ENCODE results near the gene PCDHA11.
"Not testable (repeated sequence)": the region's sequence is repeated elsewhere in the genome, so short reads cannot be mapped to it uniquely, and the experiment has no call there.

The PCDHA11 gene, protein sequence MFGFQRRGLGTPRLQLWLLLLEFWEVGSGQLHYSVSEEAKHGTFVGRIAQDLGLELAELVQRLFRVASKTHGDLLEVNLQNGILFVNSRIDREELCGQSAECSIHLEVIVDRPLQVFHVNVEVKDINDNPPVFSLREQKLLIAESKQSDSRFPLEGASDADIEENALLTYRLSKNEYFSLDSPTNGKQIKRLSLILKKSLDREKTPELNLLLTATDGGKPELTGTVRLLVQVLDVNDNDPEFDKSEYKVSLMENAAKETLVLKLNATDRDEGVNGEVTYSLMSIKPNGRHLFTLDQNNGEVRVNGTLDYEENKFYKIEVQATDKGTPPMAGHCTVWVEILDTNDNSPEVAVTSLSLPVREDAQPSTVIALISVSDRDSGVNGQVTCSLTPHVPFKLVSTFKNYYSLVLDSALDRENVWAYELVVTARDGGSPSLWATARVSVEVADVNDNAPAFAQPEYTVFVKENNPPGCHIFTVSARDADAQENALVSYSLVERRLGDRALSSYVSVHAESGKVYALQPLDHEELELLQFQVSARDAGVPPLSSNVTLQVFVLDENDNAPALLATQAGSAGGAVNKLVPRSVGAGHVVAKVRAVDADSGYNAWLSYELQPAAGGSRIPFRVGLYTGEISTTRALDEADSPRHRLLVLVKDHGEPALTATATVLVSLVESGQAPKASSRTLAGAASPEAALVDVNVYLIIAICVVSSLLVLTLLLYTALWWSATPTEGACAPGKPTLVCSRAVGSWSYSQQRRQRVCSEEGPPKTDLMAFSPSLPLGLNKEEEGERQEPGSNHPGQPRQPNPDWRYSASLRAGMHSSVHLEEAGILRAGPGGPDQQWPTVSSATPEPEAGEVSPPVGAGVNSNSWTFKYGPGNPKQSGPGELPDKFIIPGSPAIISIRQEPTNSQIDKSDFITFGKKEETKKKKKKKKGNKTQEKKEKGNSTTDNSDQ

DNA sequence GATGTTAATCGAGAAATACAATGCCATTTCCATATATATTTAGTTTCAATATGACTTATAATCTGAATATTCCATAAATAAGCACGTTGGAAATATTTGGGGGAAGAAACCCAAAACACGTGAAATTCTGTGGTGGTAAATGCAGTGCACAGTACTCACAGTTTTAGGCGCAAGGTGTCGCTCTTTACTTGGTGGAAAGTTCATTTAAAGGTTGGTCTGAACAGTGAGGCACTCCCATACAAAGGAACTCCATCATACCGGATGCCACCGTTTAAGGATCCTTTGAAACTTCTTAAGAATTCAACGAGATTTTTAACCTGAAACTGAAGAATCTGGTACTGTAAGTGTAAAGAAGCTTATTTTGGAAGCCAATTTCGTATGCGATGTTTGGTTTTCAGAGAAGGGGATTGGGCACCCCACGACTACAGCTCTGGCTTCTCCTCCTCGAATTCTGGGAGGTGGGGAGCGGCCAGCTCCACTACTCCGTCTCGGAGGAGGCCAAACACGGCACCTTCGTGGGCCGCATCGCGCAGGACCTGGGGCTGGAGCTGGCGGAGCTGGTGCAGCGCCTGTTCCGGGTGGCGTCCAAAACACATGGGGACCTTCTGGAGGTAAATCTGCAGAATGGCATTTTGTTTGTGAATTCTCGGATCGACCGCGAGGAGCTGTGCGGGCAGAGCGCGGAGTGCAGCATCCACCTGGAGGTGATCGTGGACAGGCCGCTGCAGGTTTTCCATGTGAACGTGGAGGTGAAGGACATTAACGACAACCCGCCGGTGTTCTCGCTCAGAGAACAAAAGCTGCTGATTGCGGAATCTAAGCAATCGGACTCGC lies at the start of gene PCDHA11:
Gene PCDHA11 (plus strand): TSS at position 237 of the 834 bp plus-strand sequence. CDS start 147 bp downstream, at position 384.
- DNase-seq (ENCODE audit: low spot score) = peak; percentile 58
- no peak for FAIRE-seq

DNA sequence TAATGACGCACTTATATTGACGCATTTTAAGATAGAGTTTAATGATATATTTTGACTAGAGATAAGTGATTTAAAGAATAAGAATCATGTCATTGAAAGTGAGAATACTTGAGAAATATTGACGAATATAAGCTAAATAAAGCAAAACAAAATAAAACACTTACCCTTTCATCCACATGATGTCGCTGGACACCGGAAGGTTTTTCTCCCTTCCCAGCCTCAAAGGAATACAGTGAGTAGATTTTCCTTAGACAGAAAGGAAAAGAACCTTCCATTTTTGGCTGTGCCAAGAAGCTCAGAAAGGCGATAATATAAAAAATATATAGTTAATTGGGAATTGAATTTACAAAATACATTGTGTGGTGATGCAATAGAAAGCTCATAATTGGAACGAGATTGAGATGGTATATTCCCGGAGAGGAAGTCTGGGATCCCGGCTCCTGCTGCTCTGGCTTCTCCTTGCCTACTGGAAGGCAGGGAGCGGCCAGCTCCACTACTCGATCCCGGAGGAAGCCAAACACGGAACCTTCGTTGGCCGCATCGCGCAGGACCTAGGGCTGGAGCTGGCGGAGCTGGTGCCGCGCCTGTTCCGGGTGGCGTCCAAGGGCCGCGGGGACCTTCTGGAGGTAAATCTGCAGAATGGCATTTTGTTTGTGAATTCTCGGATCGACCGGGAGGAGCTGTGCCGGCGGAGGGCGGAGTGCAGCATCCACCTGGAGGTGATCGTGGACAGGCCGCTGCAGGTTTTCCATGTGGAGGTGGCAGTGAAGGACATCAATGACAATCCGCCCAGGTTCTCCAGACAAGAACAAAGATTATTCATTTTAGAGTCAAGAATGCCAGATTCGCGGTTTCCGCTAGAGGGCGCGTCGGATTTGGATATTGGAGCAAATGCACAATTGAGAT lies 47.1 kb upstream of the PCDHA11 start, which contains the start of gene PCDHA5:
Gene PCDHA5 (plus strand): TSS at position 239 of the 906 bp plus-strand sequence.
- FAIRE-seq = no peak
- peak; percentile 47 for DNase-seq (ENCODE audit: low spot score)

DNA sequence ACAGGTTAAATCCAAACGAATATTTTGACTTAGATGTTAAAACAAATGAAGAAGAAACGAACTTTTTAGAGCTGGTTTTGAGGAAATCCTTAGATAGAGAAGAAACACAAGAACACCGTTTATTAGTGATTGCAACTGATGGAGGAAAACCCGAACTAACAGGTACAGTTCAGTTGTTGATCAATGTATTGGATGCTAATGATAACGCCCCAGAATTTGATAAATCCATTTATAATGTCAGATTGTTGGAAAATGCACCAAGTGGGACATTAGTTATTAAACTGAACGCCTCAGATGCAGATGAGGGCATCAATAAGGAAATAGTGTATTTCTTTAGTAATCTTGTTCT lies 46.5 kb upstream of the PCDHA11 start:
- DNase-seq (ENCODE audit: low spot score) (no peak), FAIRE-seq (no peak)

DNA sequence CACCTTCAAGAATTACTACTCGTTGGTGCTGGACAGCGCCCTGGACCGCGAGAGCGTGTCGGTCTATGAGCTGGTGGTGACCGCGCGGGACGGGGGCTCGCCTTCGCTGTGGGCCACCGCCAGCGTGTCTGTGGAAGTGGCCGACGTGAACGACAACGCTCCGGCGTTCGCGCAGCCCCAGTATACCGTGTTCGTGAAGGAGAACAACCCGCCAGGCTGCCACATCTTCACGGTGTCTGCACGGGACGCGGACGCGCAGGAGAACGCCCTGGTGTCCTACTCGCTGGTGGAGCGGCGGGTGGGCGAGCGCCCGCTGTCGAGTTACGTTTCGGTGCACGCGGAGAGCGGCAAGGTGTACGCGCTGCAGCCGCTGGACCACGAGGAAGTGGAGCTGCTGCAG lies 45.8 kb upstream of the PCDHA11 start:
- not testable (repeated sequence) for DNase-seq (ENCODE audit: low spot score); FAIRE-seq

DNA sequence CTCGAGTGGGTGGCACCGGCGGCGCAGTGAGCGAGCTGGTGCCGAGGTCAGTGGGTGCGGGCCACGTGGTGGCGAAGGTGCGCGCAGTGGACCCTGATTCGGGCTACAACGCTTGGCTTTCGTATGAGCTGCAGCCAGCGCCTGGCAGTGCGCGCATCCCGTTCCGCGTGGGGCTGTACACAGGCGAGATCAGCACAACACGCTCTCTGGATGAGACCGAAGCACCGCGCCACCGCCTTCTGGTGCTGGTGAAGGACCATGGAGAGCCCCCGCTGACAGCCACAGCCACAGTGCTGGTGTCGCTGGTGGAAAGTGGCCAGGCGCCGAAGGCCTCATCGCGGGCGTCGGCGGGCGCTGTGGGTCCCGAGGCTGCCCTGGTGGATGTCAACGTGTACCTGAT lies 45.3 kb upstream of the PCDHA11 start:
- DNase-seq (ENCODE audit: low spot score) (no peak), FAIRE-seq (no peak)

DNA sequence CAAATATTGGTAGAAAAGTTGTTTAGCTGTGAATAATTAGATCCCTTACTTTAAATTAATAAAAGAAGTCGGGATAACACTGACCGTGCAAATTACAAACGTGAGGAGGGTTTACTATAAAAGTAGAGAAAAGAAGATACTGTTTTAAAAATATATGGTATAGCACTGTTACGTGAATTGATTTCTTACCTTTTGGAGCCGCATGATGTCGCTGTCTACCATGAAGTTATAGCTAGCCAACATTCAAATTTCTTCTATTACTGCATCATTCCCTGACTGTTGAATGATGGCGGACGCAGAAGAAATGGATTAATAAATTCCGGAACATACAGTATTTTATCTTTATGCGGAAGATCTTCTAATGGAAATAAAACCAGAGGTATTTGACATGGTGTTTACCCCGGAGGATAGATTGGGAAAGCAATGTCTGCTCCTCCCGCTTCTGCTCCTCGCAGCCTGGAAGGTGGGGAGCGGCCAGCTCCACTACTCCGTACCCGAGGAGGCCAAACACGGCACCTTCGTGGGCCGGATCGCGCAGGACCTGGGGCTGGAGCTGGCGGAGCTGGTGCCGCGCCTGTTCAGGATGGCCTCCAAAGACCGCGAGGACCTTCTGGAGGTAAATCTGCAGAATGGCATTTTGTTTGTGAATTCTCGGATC lies 40.9 kb upstream of the PCDHA11 start, which contains the start of gene PCDHA6:
Gene PCDHA6 (plus strand): TSS at position 257 of the 658 bp plus-strand sequence. CDS start 132 bp downstream, at position 389.
- DNase-seq (ENCODE audit: low spot score) = peak; percentile 8

DNA sequence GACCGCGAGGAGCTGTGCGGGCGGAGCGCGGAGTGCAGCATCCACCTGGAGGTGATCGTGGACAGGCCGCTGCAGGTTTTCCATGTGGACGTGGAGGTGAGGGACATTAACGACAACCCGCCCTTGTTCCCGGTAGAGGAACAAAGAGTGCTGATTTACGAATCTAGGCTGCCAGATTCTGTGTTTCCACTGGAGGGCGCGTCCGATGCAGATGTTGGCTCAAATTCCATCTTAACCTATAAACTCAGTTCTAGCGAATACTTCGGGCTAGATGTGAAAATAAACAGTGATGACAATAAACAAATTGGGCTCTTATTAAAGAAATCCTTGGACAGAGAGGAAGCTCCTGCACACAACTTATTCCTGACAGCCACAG lies 40.4 kb upstream of the PCDHA11 start:
- DNase-seq (ENCODE audit: low spot score) = peak; percentile 28
- no peak for FAIRE-seq

More for the DNA sequence above, 40.9 kb upstream of the PCDHA11 start, which contains the start of gene PCDHA6:
- peak; percentile 50 for FAIRE-seq

DNA sequence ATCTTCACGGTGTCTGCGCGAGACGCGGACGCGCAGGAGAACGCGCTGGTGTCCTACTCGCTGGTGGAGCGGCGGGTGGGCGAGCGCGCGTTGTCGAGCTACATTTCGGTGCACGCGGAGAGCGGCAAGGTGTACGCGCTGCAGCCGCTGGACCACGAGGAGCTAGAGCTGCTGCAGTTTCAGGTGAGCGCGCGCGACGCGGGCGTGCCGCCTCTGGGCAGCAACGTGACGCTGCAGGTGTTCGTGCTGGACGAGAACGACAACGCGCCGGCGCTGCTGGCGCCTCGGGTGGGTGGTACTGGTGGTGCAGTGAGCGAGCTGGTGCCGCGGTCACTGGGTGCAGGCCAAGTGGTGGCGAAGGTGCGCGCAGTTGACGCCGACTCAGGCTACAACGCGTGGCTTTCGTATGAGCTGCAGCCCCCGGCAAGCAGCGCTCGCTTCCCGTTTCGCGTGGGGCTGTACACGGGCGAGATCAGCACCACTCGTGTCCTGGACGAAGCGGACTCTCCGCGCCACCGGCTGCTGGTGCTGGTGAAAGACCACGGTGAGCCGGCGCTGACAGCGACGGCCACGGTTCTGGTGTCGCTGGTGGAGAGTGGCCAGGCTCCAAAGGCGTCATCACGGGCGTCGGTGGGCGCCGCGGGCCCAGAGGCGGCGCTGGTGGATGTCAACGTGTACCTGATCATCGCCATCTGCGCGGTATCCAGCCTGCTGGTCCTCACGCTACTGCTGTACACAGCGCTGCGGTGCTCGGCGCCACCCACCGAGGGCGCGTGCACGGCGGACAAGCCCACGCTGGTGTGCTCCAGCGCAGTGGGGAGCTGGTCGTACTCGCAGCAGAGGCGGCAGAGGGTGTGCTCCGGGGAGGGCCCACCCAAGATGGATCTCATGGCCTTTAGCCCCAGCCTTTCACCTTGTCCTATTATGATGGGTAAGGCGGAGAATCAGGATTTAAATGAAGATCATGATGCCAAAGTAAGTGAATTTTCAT lies 39.0 kb upstream of the PCDHA11 start:
- FAIRE-seq; DNase-seq (ENCODE audit: low spot score): not testable (repeated sequence)

DNA sequence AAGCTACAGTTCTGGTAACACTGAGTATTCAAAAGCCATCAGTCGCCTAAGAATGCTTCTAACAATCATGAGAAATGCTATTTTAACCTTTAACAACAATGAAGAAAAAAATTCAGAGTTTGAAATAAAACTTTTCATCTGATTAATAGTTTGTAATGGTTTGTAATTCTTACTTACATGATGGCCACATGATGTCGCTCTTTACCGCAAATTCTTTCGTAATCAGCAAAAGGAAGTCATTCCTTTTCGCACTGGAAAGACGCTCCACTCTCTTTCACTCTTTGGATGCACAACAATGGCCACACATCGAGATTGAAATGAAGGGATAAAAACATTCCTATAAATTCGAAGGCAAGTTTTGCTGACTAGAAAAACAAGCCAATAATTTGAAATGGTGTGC lies 34.8 kb upstream of the PCDHA11 start, which contains the start of gene PCDHA7:
Gene PCDHA7 (plus strand): TSS at position 277 of the 400 bp plus-strand sequence. CDS start 115 bp downstream, at position 392.
- FAIRE-seq (no peak), DNase-seq (ENCODE audit: low spot score) (no peak)

DNA sequence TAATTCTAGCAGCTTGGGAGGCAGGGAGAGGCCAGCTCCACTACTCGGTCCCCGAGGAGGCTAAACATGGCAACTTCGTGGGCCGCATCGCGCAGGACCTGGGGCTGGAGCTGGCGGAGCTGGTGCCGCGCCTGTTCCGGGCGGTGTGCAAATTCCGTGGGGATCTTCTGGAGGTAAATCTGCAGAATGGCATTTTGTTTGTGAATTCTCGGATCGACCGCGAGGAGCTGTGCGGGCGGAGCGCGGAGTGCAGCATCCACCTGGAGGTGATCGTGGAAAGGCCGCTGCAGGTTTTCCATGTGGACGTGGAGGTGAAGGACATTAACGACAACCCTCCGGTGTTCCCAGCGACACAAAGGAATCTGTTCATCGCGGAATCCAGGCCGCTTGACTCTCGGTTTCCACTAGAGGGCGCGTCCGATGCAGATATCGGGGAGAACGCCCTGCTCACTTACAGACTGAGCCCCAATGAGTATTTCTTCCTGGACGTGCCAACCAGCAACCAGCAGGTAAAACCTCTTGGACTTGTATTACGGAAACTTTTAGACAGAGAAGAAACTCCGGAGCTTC lies 34.2 kb upstream of the PCDHA11 start:
- not testable (repeated sequence) for FAIRE-seq; DNase-seq (ENCODE audit: low spot score)

DNA sequence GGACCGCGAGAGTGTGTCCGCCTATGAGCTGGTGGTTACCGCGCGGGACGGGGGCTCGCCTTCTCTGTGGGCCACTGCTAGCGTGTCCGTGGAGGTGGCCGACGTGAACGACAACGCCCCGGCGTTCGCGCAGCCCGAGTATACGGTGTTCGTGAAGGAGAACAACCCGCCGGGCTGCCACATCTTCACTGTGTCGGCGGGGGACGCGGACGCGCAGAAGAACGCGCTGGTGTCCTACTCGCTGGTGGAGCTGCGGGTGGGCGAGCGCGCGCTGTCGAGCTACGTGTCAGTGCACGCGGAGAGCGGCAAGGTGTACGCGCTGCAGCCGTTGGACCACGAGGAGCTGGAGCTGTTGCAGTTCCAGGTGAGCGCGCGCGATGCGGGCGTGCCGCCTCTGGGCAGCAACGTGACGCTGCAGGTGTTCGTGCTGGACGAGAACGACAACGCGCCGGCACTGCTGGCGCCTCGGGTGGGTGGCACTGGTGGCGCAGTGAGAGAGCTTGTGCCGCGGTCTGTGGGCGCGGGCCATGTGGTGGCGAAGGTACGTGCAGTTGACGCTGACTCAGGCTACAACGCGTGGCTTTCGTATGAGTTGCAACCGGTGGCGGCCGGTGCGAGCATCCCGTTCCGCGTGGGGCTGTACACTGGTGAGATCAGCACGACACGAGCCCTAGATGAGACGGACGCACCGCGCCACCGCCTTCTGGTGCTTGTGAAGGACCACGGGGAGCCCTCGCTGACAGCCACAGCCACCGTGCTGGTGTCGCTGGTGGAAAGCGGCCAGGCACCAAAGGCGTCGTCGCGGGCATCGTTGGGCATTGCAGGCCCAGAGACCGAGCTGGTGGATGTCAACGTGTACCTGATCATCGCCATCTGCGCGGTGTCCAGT lies 32.9 kb upstream of the PCDHA11 start:
- no peak for FAIRE-seq
- DNase-seq (ENCODE audit: low spot score) = no peak

DNA sequence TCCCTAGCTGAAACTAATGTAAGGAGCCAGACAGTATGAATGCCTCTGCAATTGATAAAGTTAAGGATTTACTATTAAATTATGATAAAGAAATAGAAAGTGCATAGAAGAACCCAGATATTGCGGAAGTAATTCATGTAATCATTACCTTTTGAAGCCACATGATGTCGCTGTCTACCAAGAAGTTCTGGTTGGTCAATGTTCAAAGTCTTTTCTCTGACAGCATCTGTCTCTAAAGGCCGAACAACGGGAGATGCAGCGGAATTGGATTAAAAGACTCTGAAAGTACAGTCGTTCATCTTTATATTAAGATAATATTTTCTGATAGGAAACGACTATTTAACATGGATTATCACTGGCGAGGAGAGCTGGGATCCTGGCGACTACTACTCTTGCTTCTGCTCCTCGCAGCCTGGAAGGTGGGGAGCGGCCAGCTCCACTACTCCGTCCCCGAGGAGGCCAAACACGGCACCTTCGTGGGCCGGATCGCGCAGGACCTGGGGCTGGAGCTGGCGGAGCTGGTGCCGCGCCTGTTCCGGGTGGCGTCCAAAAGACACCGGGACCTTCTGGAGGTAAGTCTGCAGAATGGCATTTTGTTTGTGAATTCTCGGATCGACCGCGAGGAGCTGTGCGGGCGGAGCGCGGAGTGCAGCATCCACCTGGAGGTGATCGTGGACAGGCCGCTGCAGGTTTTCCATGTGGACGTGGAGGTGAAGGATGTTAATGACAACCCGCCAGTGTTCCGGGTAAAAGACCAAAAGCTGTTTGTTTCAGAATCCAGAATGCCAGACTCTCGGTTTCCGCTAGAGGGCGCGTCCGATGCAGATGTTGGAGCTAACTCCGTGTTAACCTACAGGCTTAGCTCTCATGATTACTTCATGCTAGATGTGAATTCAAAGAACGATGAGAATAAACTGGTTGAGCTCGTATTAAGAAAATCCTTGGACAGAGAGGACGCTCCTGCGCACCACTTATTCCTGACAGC lies 27.5 kb upstream of the PCDHA11 start, which contains the start of gene PCDHA8:
Gene PCDHA8 (plus strand): TSS at position 210 of the 985 bp plus-strand sequence. CDS start 135 bp downstream, at position 345.
- FAIRE-seq (no peak), DNase-seq (ENCODE audit: low spot score) (peak; percentile 39)

DNA sequence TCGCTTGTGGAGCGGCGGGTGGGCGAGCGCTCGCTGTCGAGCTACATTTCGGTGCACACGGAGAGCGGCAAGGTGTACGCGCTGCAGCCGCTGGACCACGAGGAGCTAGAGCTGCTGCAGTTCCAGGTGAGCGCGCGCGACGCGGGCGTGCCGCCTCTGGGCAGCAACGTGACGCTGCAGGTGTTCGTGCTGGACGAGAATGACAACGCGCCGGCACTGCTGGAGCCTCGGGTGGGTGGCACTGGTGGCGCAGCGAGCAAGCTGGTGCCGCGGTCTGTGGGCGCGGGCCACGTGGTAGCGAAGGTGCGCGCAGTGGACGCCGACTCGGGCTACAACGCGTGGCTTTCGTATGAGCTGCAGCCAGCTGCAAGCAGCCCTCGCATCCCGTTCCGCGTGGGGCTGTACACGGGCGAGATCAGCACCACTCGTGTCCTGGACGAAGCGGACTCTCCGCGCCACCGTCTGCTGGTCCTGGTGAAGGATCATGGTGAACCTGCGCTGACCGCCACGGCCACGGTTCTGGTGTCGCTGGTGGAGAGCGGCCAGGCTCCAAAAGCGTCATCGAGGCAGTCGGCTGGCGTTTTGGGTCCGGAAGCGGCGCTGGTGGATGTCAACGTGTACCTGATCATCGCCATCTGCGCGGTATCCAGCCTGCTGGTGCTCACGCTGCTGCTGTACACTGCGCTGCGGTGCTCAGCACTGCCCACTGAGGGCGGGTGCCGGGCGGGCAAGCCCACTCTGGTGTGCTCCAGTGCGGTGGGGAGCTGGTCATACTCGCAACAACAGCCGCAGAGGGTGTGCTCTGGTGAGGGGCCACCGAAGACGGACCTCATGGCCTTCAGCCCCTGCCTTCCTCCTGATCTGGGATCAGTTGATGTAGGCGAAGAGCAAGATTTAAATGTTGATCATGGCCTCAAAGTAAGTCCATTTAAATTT lies 25.7 kb upstream of the PCDHA11 start:
- FAIRE-seq (no peak), DNase-seq (ENCODE audit: low spot score) (no peak)

All from urothelium cell line (cell line).